Tibial nerve (tissue), 4 donors: ENCODE measurements around the gene PLCB1. TPM values are rescaled to one million over a fixed set of nuclear protein-coding genes. Genes with fewer than 3 reads are reported as not detected.

Experiments
- DNase-seq, 2 donors: peaks; one replicate each; pipeline ENCODE4 v3.0.0-alpha.2; 2019; ENCODE audit warnings: low spot score in 2 of 2
- H3K27ac ChIP-seq, 4 donors: fragments of 200-600 bp; sonication (generic) in 3 of 4; one replicate each; pipeline ENCODE4 v1.5.1; 2017 to 2019; ENCODE audit warnings: mild to moderate bottlenecking in 1 of 4
- H3K27me3 ChIP-seq, 2 donors: fragments of 200-600 bp; sonication (generic) in 1 of 2; one replicate each; pipeline versions ENCODE4 v1.5.1 to v1.6.0; 2017 to 2019
- H3K36me3 ChIP-seq, 3 donors: fragments of 200-600 bp; sonication (generic); one replicate each; pipeline ENCODE4 v1.5.1; 2018 to 2019
- H3K4me1 ChIP-seq, 4 donors: fragments of 200-600 bp; sonication (generic) in 3 of 4; one replicate each; pipeline ENCODE4 v1.5.1; 2017 to 2019
- H3K4me3 ChIP-seq, 4 donors: fragments of 200-600 bp; sonication (generic) in 3 of 4; one replicate each; pipeline ENCODE4 v1.5.1; 2017 to 2019; ENCODE audit warnings: mild to moderate bottlenecking in 1 of 4, moderate library complexity in 1 of 4
- H3K9me3 ChIP-seq, 4 donors: fragments of 200-600 bp; sonication (generic) in 3 of 4; one replicate each; pipeline ENCODE4 v1.5.1; 2017 to 2019
- EP300 ChIP-seq, 2 donors: sonication (generic); formaldehyde crosslinking; IDR thresholded peaks; one replicate each; pipeline ENCODE4 v1.6.1; 2017; ENCODE audit warnings: antibody characterized with exemption in 2 of 2, mild to moderate bottlenecking in 1 of 2
- POLR2A ChIP-seq, 2 donors: fragments of 450-650 bp; IDR thresholded peaks; one replicate each; pipeline ENCODE4 v1.6.1; 2017; ENCODE audit warnings: antibody characterized with exemption in 2 of 2, mild to moderate bottlenecking in 2 of 2, moderate library complexity in 2 of 2
- WGBS, 2 donors: methylation state at CpG; one replicate each; pipeline ENCODE4 v1.1.5; 2018; 5-methylcytosine and 5-hydroxymethylcytosine counted together
- small RNA-seq: library from RNA; depleted of rRNA; stranded (forward); fragments of <200 nt; gene quantifications from one replicate; pipeline ENCODE3, GENCODE V24; 2016
- total RNA-seq, 4 donors: library from RNA; depleted of rRNA; stranded (reverse); fragments of >200 nt; gene quantifications; one replicate each; pipeline ENCODE4 v1.1.0, GENCODE V29; 2016
- TF ChIP-seq, protein P1 (sequence below), 5 experiments: fragments of 200-600 bp in 3 of 5; fragments of 450-650 bp in 2 of 5; sonication (generic) in 3 of 5; IDR thresholded peaks; one replicate each; pipeline ENCODE4 v1.5.1; 2016 to 2019; ENCODE audit warnings: antibody characterized with exemption in 5 of 5, mild to moderate bottlenecking in 3 of 5, moderate library complexity in 2 of 5

Gene PLCB1
- total RNA-seq, 4 donors from 2014 or later, result 34.7 to 52.8 (median 39.2) TPM

DNA sequence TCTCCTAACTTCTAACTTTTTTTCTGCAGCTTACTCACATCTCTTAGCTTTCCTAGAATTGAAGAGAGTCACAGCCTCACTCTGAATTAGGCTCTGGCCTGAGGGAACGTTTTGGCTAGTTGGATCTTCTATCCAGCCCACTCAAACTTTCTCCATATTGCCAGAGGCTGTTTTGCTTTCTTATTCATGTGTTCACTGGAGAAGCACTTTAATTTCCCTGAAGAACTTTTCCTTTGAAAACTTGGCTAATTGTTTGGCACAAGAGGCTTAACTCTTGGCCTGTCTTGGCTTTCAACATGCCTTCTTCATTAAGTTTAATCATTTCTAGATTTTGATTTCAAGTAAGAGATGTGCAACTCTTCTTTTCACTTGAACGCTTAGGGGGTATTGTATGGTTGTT is 798.7 kb downstream of the PLCB1 start:
- H3K27ac ChIP-seq, result no peak overlapping the region
- DNase-seq, result no peak
- H3K36me3 ChIP-seq, result no peaks in the 10 kb centered on the region
- H3K9me3 ChIP-seq, result no peaks in the 10 kb centered on the region
- WGBS, 2 donors, result 48 to 55% methylated on average over 2 of the region's 2 CpGs
- no peaks in the 10 kb centered on the region for H3K27me3 ChIP-seq
- peaks cover 0 to 19% (median 0%) of the 10 kb centered on the region in 4 donors for H3K4me1 ChIP-seq
- H3K4me3 ChIP-seq, result no peak overlapping the region
- TF ChIP-seq, protein P1, sequence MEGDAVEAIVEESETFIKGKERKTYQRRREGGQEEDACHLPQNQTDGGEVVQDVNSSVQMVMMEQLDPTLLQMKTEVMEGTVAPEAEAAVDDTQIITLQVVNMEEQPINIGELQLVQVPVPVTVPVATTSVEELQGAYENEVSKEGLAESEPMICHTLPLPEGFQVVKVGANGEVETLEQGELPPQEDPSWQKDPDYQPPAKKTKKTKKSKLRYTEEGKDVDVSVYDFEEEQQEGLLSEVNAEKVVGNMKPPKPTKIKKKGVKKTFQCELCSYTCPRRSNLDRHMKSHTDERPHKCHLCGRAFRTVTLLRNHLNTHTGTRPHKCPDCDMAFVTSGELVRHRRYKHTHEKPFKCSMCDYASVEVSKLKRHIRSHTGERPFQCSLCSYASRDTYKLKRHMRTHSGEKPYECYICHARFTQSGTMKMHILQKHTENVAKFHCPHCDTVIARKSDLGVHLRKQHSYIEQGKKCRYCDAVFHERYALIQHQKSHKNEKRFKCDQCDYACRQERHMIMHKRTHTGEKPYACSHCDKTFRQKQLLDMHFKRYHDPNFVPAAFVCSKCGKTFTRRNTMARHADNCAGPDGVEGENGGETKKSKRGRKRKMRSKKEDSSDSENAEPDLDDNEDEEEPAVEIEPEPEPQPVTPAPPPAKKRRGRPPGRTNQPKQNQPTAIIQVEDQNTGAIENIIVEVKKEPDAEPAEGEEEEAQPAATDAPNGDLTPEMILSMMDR (IDR thresholded peaks at IDR 0.05), result no peak
- no peak for TF ChIP-seq POLR2A (IDR thresholded peaks at IDR 0.05)
- TF ChIP-seq EP300 (IDR thresholded peaks at IDR 0.05), result peak in 1 of 2 donors; percentile 27

DNA sequence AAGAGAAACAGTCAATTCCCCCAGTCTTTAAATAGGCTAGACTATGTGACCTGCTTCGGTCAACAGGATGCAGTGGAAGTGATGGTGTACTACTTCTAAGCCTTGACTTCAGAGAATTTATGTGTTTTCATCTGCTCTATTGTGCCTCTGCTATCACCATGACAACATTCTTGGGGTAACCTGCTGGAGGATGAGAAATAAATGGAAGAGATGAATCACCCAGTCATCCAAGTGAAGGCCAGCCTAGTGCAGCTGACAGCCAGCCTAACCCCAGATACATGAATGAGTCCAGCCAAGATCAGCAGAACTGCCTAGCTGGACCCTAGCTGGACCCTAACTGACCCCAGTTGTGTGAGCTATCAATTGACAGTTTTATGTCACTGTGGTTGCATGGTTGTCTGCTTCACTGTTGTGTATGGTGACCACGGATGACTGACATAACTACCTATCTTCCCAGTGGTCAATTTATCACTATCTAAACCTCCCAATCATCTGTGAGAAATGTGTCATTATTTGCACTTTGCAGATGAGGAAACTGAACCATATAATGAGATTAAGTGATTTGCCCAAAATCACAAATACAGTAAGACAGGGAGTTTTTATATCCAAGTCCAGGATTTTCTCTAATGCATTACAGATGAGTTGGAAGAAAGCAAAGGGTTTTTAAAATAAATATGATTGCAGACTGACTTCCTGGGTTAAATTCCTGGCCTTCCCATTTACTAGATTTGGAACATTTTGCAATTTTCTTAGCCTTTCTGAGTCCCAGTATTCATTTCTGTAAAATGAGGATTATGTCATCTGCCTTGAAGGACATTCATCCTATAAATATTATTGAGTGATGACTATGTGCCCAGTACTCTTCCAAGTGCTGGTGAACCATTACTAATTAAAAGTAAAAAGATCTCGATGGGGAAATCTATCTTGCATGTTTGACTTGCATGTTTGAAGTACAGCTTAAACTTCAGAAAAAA is 800.4 kb downstream of the PLCB1 start:
- H3K36me3 ChIP-seq, result no peaks in the 10 kb centered on the region
- no peaks in the 10 kb centered on the region for H3K27me3 ChIP-seq
- WGBS, 2 donors, result 45% methylated on average over 3 of the region's 3 CpGs
- no peaks in the 10 kb centered on the region for H3K9me3 ChIP-seq
- no peak for TF ChIP-seq EP300 (IDR thresholded peaks at IDR 0.05)
- no peak for TF ChIP-seq POLR2A (IDR thresholded peaks at IDR 0.05)
- TF ChIP-seq, protein P1 (IDR thresholded peaks at IDR 0.05), result no peak
- H3K27ac ChIP-seq, result no peak overlapping the region
- H3K4me1 ChIP-seq, result peaks cover 0 to 19% (median 0%) of the 10 kb centered on the region in 4 donors
- DNase-seq, result no peak
- no peak overlapping the region for H3K4me3 ChIP-seq

DNA sequence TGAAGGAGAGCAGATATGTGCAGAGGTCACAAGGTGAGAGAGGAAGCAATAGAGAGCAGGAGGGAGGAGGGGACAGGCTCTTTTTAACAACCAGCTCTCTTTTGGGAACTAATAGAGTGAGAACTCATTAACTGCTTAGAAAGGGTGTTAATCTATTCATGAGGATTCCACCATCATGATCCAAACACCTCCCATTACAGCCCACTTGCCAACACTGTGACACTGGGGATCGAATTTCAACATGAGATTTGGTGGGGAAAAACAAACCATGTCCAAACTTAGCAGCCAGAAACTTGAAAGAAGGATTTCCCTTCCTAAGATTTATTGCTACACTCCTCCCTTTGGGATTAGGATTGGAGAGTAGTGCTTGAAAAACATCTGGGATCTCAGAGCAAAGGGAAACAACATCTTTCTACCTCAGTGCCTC is 801.3 kb downstream of the PLCB1 start:
- 20 to 27% methylated on average over 1 of the region's 1 CpG for WGBS, 2 donors
- H3K27ac ChIP-seq, result no peak overlapping the region
- no peak overlapping the region for H3K4me3 ChIP-seq
- H3K36me3 ChIP-seq, result no peaks in the 10 kb centered on the region
- H3K4me1 ChIP-seq, result peaks cover 0 to 19% (median 0%) of the 10 kb centered on the region in 4 donors
- TF ChIP-seq, protein P1 (IDR thresholded peaks at IDR 0.05), result no peak
- TF ChIP-seq POLR2A (IDR thresholded peaks at IDR 0.05), result no peak
- peak in 1 of 2 donors; percentile 76 for TF ChIP-seq EP300 (IDR thresholded peaks at IDR 0.05)
- no peaks in the 10 kb centered on the region for H3K9me3 ChIP-seq
- peak in 1 of 2 donors; percentile 50 for DNase-seq
- no peaks in the 10 kb centered on the region for H3K27me3 ChIP-seq

DNA sequence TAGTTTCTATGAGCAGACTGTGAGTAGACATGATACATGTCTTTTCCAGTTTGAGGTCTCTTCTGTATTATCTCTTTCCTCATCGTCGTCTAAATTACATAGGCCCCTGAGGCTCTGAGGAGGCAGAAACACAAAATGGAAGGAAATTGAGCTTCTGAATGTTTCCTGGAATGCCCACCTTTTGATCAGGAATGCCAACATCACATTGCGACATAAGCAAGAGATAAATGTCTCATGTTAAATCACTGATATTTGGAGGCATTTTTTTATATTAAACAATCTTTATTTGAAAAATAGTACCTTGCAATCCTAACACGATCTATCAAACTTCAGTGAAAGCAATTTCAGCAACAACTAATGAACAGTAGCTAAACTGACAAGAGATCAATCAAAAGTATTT is 802.3 kb downstream of the PLCB1 start:
- no peak for DNase-seq
- Histone ChIP-seq H3K36me3 (no peaks in the 10 kb centered on the region), H3K4me3 (no peak overlapping the region), H3K9me3 (no peaks in the 10 kb centered on the region), H3K4me1 (peaks cover 0 to 19% (median 0%) of the 10 kb centered on the region in 4 donors), H3K27me3 (no peaks in the 10 kb centered on the region), H3K27ac (no peak overlapping the region)
- TF ChIP-seq, protein P1 (IDR thresholded peaks at IDR 0.05), result no peak
- no peak for TF ChIP-seq POLR2A (IDR thresholded peaks at IDR 0.05)
- no peak for TF ChIP-seq EP300 (IDR thresholded peaks at IDR 0.05)
- WGBS, 2 donors, result 74 to 80% methylated on average over 4 of the region's 4 CpGs

Small RNA genes lying within 50 kb of the gene (small RNA-seq; reads per million reads assigned to genes)
- gene AL445567.1 (not detected), gene RNU105B (not detected)

Other genes starting within 250 kb of the PLCB1 start
- not detected for gene HAO1, start 191.8 kb upstream of the PLCB1 start, total RNA-seq
- 10 to 100 TPM; 44.7 to 71.7 (median 56.3) TPM for gene TMX4, start 112.5 kb upstream of the PLCB1 start, total RNA-seq